IPS-18c (cell line): ENCODE results near the gene DFFA.
"Not testable (repeated sequence)": the region's sequence is repeated elsewhere in the genome, so short reads cannot be mapped to it uniquely, and the experiment has no call there.

Experiments used
- H3K4me3 ChIP-seq: 2 replicates; pipeline ENCODE4 v1.7.0; 2013; ENCODE audit warnings: low read depth, mild to moderate bottlenecking, low read length, moderate library complexity; ENCODE audit not compliant: insufficient read depth
- H3K9me3 ChIP-seq: one replicate; pipeline ENCODE4 v1.6.1; 2013; ENCODE audit warnings: mild to moderate bottlenecking, low read length, moderate library complexity; ENCODE audit not compliant: control insufficient read depth, insufficient read depth

The DFFA gene

DNA sequence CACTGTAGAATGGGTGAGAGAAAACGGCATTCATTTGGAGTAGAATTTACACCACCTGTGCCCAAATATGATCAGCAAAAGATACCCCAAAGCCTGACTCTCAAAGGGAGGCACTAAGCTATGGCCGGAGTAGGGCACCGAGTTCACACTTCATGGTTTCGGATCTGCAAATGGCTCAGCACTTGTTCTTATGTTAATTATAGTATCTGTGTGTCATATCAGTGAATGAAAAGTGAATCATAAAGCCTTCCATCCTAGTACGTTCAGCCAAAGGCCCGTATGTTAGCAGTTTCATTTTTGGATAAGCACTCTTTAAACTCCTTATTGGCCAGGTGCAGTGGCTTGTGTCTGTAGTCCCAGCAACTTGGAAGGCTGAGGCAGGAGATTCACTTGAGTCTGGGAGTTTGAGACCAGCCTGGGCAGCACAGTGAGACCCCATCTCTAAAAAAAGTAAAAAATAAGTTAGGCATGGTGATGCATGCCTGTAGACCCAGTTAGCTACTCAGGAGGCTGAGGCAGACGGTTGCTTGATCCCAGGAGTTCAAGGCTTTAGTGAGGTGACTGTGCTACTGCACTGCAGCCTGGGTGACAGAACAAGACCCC lies 27.4 kb downstream of the DFFA start:
- Histone ChIP-seq H3K4me3 (no peak overlapping the region), H3K9me3 (no peaks in the 10 kb centered on the region)

DNA sequence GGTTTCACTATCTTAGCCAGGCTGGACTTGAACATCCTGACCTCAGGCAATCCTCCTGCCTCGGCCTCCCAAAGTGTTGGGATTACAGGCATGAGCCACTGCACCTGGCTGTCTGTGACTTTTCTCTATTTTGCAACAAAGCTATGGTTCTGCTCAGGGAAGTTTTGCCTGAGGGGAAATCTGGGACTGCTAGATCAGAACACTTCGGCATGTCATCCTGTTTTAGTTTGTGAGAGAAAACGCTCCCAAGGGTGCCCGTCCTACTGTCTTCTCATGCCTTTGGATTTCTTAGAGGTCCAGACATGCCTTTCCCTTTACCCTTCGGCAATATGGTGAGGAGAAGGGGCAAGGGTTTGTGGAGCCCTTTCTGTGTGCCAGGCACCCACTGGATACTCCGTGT lies 28.1 kb downstream of the DFFA start:
- no peaks in the 10 kb centered on the region for H3K9me3 ChIP-seq

DNA sequence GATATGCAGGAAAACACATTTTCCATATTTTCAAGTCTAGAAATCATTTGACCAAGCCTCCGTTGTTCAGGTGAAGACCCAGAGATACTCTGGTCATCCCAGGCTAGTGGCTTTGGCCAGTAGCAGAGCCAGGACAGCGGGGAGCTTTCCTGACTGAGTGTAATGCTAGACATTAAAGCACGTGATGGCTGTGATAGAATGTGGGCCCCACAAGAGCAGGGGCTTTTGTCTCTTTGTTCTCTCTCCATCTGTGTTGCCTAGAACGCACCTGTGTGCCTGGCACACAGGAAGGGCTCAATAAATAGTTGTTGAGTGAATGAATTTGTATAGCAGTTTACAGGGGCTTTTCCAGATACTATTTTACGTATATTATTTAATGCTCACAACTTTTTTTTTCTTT lies 31.5 kb downstream of the DFFA start:
- no peaks in the 10 kb centered on the region for H3K9me3 ChIP-seq
- no peak overlapping the region for H3K4me3 ChIP-seq

More for the DNA sequence above, 28.1 kb downstream of the DFFA start:
- no peak overlapping the region for H3K4me3 ChIP-seq

DNA sequence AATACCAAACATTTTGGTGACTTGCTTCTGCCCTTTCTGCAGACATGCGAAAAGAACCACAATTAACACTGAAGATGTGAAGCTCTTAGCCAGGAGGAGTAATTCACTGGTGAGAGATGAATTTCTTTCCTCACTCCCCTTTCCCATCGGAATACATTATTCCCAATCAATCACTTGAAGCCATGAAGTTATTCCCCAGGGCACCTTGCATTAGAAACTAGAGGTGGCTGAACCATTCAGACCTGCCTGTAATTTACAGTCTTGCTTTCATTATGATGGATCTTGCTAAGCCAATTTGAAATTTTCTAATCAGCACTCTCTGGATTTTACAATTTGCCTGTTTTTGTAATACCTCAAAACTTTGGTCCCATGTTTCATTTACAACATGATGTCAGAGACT lies 32.0 kb downstream of the DFFA start:
- no peak overlapping the region for H3K4me3 ChIP-seq
- no peaks in the 10 kb centered on the region for H3K9me3 ChIP-seq

DNA sequence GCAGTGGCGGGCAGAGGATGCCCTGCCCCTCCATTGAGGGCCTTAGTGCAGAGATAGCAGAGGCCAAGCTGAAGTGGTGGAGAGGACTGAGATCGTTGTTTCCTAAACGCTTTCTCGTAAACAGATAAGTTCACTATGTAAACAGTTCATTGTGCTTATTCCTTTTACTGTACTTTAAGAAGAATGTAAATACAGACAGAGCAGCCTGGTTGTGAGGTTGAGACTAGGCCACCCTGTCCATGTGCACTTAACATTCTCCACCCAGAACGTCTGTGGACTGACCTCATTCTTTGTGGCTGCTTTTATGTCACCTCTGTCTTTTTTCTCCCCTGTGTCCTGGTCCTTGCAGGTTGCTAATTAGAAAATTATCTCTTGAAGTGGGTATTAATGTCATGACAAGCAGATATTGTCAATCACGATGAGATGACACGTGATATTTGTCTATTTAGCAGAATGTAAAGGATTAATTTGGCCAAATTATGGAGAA lies 33.6 kb downstream of the DFFA start:
- H3K4me3 ChIP-seq: no peak overlapping the region
- H3K9me3 ChIP-seq: no peaks in the 10 kb centered on the region

DNA sequence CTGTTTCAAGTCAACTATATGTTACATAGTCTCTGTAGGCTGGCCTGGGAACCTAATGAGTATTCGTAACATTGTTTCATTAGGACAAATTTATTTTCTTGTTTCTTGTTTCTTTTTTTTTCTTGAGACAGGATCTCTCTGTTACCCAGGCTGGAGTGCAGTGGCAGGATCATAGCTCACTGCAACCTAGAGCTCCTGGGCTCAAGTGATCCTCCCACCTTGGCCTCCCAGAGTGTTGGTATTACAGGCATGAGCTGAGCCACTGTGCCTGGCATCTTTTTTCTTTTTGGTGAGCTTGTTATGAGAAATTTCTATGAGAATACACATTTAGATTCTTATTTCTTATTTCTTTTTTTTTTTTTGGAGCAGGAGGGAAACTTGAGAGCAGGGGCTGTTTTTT lies 35.3 kb downstream of the DFFA start:
- Histone ChIP-seq H3K9me3 (no peaks in the 10 kb centered on the region), H3K4me3 (no peak overlapping the region)

DNA sequence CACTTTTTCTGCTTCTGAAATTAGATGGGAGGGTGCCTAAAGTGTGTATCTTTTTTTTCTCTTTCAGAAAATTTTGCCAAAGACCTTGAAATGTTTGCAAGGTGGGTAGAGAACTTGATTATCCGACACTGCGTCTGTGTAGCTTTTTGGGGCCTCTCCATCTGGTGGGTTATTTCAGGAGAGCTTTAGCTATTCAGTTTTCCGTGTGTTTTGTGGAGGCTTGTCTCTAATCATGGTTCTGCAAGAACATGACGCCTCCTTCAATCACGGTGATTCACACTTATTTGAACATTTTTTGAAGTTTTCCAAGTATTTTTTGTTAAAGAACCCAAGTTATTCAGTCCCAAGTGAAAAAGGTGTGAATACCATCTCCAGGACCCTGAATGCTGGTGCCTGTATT lies 37.7 kb downstream of the DFFA start:
- no peak overlapping the region for H3K4me3 ChIP-seq
- no peaks in the 10 kb centered on the region for H3K9me3 ChIP-seq

DNA sequence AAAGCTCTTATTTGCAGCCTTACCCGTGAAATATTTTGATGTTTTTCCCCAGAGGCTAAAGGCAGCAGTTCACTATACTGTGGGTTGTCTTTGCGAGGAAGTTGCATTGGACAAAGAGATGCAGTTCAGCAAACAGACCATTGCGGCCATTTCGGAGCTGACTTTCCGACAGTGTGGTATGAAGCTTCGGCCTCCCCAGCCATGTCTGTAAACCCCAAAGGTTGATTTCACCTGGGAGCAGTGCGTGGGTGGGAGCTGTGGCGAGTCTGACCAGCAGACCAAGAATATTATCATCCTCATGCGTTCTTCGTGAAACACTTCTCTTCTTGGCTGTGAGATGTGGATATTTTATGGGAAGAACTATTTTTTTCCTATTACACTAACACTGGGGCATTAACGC lies 38.5 kb downstream of the DFFA start:
- Histone ChIP-seq H3K4me3 (no peak overlapping the region), H3K9me3 (no peaks in the 10 kb centered on the region)

DNA sequence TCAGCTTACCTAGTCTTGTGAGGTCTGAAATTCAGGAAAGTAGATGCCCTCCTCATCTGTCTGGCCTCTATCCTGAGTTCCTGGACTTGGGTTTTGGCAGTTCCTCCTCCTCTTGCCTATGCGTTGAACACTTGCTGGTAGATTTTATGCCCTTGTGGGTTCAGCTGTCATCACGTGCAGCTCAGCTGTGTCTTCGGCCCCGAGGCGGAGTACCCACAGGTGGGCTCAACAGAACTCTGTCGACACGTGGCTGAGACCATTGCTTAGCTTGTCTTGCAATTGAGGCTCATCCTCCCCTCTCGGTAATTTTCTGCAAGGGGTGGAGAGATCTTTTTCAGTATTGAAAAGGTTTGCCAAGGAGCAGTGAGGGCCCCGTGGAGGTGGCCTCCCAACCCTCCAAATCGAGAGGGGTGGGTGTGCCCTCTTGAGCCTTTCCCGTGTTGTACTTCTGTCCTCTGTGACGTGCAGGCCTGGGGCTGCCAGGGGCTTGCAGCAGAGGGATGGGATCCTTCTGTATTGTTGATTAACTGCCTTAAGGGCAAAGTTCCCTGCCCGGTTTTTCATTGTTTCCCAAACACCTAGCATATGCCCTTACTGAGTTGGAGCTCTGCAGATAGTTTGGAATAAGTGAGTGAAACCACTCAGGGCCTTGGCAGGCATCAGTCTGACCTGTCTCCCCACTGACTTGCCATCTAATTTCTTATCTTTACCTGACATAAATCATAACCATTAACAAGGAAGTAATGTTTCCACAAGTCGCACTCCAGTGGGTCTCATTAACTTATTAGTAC lies 39.2 kb downstream of the DFFA start:
- no peak overlapping the region for H3K4me3 ChIP-seq
- no peaks in the 10 kb centered on the region for H3K9me3 ChIP-seq

DNA sequence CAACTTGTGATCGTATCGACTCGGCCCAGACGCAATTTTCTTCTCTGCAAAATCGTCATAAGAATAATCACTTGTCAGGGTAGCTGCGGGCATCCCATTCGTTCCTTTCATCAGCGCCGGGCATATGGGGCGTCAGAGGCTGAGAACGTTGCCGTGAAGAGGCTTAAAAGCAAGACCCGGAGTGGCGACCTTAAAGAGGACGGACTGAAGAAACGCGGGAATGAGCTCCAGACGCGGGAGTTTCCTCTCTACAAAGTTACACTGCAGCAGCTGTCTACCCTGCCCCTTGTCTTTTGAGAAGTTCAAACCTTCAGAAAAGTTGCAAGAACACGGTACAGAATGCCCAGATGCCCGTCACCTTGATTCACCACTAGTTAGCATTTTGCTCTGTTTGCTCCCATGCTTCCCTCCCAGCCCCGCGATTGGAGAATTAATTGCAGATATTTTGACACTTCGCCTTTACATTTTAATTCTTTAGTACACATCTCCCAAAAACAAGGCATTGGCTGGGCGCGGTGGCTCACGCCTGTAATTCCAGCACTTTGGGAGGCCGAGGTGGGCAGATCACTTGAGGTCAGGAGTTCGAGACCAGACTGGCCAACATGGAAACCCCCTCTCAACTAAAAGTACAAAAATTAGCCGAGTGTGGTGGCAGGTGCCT lies 41.1 kb downstream of the DFFA start:
- Histone ChIP-seq H3K4me3 (peak overlapping the region; percentile 80), H3K9me3 (no peaks in the 10 kb centered on the region)

DNA sequence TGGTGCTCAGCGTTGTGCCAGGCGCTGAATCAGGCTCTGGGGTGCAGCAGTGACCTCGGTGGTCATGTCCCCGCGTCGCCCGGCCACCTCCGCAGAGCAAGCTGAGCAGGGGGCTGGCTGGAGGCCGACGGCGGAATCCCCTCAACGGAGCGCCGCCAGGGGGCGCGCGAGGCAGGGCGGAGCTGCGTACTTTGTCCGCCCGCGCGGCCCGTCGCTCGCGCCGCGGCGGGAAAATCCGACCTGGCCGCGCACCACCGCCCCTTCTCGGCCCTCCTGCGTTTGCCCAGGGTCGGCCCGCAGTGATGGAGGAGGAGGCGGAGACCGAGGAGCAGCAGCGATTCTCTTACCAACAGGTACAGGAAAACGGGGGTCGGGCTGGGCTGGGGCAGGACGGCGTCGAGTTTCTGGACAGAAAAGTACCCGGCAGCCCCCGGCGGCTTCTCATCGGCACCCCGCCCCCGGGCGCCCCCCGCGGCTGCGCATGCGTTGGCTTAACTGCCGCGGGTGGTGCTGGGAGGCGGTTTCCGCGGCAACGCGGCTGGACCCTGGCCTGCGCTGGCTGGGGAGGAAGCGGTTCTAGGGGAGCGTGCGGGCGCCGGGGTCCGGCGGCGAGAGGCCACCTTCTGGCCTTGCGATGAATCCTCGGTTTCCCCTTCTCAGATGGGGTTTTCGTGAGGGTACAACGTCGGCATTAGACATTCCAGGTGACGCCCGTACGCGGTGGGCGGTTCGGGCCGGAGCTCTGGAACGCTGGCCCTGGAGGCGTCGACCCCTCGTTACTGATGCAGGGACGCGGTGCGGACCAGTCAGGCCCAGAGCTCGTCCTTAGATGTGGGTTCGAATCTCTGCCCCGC lies 41.9 kb downstream of the DFFA start, which contains the start of gene CENPS:
CENPS (plus strand) TSS at position 218 of the 854 bp plus-strand sequence; CDS start at position 303, 85 bp downstream.
- Histone ChIP-seq H3K9me3 (no peaks in the 10 kb centered on the region), H3K4me3 (peak within 1 kb of the TSS; percentile 80)

DNA sequence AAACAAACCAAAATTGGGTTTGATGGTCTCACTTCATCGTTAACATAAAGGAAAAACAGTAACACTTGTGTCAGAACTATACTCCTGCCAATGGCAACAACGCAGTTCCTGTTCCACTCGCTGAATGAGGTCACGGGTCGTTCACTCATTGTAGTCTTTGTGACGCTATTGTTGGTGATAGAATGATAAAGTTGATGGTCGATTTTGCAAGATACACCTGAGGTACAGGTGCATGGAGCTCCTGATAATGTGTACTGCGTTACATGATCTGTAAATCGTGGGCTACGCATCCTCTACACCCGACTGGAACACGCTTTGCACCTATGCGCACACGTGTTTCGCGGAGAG lies 42.5 kb downstream of the DFFA start:
- no peaks in the 10 kb centered on the region for H3K9me3 ChIP-seq
- H3K4me3 ChIP-seq: peak overlapping the region; percentile 80

DNA sequence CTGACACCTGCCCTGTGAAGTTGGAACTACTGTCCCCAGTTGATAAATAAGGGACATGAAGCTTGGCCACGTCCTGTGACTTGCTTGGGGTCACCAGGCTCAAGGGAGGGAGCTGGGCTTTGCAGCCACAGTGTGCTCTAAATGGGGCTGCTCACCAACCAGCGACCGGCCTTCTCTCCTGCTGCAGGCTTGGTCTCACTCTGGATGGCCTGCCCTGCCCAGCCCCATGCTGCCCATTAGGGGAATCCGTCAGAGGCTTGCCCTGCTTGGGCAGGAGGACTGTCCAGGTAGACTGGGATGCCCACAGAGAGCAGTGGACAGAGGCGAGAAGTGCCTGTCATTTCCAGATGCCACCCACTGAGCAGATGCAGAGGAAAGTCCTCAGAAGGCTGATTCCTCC lies 43.3 kb downstream of the DFFA start:
- Histone ChIP-seq H3K4me3 (no peak overlapping the region), H3K9me3 (no peaks in the 10 kb centered on the region)

DNA sequence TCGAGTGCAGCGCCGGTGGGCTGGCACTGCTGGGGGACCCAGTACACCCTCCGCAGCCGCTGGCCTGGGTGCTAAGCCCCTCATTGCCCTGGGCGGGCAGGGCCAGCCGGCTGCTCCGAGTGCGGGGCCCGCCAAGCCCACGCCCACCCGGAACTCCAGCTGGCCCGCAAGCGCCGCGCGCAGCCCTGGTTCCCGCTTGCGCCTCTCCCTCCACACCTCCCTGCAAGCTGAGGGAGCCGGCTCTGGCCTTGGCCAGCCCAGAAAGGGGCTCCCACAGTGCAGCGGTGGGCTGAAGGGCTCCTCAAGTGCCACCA lies 45.8 kb downstream of the DFFA start:
- H3K4me3 ChIP-seq, H3K9me3 ChIP-seq: not testable (repeated sequence)

DNA sequence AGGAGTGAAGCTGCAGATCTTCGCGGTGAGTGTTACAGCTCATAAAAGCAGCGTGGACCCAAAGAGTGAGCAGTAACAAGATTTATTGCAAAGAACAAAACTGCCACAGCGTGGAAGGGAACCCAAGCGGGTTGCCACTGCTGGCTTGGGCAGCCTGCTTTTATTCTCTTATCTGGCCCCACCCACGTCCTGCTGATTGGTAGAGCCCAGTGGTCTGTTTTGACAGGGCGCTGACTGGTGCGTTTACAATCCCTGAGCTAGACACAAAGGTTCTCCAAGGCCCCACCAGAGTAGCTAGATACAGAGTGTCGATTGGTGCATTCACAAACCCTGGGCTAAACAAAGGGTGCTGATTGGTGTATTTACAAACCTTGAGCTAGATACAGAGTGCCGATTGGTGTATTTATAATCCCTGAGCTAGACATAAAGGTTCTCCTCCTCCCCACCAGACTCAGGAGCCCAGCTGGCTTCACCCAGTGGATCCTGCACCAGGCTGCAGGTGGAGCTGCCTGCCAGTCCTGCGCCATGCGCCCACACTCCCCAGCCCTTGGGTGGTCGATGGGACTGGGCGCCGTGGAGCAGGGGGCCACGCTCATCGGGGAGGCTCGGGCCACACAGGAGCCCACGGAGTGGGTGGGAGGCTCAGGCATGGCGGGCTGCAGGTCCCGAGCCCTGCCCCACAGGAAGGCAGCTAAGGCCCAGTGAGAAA lies 46.3 kb downstream of the DFFA start:
- not testable (repeated sequence) for H3K4me3 ChIP-seq, H3K9me3 ChIP-seq

DNA sequence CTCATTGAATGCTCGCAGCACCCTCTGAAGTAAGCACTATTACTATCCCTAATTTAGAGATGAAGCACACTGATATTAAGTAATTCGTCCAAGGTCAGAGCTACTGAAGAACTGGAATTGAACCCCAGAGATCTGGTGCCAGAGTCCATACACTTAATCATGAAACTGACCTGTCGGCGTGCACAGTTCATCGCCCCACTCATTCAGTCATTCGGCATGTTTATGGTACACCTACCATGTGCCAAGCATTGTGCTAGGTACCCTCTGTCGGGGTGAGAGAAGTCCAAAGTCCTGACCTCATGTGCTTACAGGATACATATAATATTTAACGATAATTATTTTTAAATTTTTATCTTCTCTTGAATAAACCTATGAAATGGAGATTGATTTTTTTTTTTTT lies 47.7 kb downstream of the DFFA start:
- Histone ChIP-seq H3K4me3 (no peak overlapping the region), H3K9me3 (no peaks in the 10 kb centered on the region)

DNA sequence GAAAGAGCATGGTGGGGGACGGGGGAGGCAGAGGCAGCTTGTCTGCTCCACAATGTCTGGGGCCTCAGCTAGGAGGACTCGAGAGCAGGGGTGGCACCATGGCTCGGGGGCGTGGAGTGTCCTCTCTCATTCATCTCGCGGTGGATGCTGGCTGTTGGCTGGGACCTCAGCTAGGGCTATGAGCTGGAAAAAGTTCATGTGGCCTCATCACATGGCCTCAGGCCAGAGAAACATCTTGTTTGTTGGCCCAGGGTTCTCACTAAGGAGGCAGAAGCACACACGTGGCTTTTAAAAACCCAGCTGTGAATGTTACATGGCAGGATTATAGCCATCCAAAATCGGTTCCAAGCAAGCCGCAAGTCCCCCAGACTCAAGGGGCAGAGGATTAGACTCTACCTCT lies 48.3 kb downstream of the DFFA start:
- Histone ChIP-seq H3K9me3 (no peaks in the 10 kb centered on the region), H3K4me3 (no peak overlapping the region)
